ENCODE data around the gene WDR36. TPM values are rescaled to one million over a fixed set of nuclear protein-coding genes. Genes with fewer than 3 reads are reported as not detected.
A peak's percentile ranks its signal among the peaks of the same experiment; 100 is the strongest.

WDR36 gene
- polyA plus RNA-seq, 1 donor (not counting 4 experiments of a cell fraction or from before 2014, with no cell fraction given) = 37.8 TPM

GRCh38 chr5:111076091-111076490 is 16.1 kb upstream of the WDR36 start:
- Histone ChIP-seq H3K9me3 (ENCODE audit: control insufficient read depth, low read depth, low read length) (no peaks in the 10 kb centered on the region), H2AFZ (ENCODE audit: control insufficient read depth, low read length) (no peak overlapping the region), H3K27ac (ENCODE audit: control insufficient read depth, insufficient read depth, low read length) (peak overlapping the region; percentile 24), H3K36me3 (ENCODE audit: control insufficient read depth in 2 of 2, extremely low read depth in 1 of 2, insufficient read depth in 2 of 2, low read length in 2 of 2) (no peaks in the 10 kb centered on the region), H3K4me2 (ENCODE audit: control insufficient read depth, extremely low read depth, insufficient read depth, low read depth, low read length) (no peak overlapping the region), H3K9me1 (ENCODE audit: control insufficient read depth, extremely low read depth, insufficient read depth, low read length) (no peaks in the 10 kb centered on the region), H3K27me3 (ENCODE audit: control insufficient read depth, extremely low read depth, insufficient read depth, low read length) (peaks cover 10% of the 10 kb centered on the region), H4K20me1 (ENCODE audit: control insufficient read depth, extremely low read depth, insufficient read depth, low read length) (no peaks in the 10 kb centered on the region), H3K4me1 (ENCODE audit: control insufficient read depth, extremely low read depth, insufficient read depth, low read length) (peaks cover 24% of the 10 kb centered on the region), H3K9ac (ENCODE audit: control insufficient read depth, extremely low read depth, insufficient read depth, low read length) (no peak overlapping the region), H3K4me3 (ENCODE audit: control insufficient read depth in 2 of 3, extremely low read depth in 1 of 3, insufficient read depth in 2 of 3, low read depth in 1 of 3, low read length in 3 of 3) (no peak overlapping the region), H3K79me2 (ENCODE audit: control insufficient read depth, insufficient read depth, low read length) (no peaks in the 10 kb centered on the region)
- no peak for DNase-seq (ENCODE audit: low read depth, low spot score)
- FAIRE-seq = no peak
- dilution Hi-C loops (cut with MboI; ENCODE audit: extremely low pct_ligation_motif_present, low sequenced_read_pairs) = no loop called here
- TF ChIP-seq, protein P1, sequence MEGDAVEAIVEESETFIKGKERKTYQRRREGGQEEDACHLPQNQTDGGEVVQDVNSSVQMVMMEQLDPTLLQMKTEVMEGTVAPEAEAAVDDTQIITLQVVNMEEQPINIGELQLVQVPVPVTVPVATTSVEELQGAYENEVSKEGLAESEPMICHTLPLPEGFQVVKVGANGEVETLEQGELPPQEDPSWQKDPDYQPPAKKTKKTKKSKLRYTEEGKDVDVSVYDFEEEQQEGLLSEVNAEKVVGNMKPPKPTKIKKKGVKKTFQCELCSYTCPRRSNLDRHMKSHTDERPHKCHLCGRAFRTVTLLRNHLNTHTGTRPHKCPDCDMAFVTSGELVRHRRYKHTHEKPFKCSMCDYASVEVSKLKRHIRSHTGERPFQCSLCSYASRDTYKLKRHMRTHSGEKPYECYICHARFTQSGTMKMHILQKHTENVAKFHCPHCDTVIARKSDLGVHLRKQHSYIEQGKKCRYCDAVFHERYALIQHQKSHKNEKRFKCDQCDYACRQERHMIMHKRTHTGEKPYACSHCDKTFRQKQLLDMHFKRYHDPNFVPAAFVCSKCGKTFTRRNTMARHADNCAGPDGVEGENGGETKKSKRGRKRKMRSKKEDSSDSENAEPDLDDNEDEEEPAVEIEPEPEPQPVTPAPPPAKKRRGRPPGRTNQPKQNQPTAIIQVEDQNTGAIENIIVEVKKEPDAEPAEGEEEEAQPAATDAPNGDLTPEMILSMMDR (optimal IDR thresholded peaks at IDR 0.05 in 1 of 3, IDR thresholded peaks at IDR 0.05 in 1 of 3, conservative IDR thresholded peaks at IDR 0.05 in 1 of 3; ENCODE audit: extremely low read depth in 1 of 3, insufficient read depth in 2 of 3, low read length in 3 of 3) = no peak
- no peak for TF ChIP-seq EZH2 (IDR thresholded peaks at IDR 0.05; ENCODE audit: low read length)

DNA sequence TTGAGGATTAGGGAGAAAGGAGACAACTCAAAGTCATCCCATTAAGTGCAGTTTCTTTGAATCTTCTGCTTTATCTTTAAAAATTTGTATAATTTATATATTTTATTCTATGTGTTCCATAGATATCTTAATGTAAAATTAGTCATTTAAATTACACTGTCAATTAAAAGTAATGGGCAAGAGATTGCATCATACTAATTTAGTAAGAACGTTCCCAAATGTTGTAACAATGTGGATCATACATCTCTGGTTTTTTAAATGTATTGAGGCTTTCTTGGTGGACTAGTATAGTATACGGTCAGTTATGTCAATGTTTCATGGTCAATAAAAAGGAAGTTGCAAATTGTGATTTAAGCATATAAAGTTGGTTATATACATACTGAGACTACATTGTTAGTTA is 14.5 kb upstream of the WDR36 start:
- Histone ChIP-seq H3K9me1 (ENCODE audit: control insufficient read depth, extremely low read depth, insufficient read depth, low read length) (no peaks in the 10 kb centered on the region), H3K9me3 (ENCODE audit: control insufficient read depth, low read depth, low read length) (no peaks in the 10 kb centered on the region), H3K9ac (ENCODE audit: control insufficient read depth, extremely low read depth, insufficient read depth, low read length) (no peak overlapping the region), H4K20me1 (ENCODE audit: control insufficient read depth, extremely low read depth, insufficient read depth, low read length) (no peaks in the 10 kb centered on the region), H3K27me3 (ENCODE audit: control insufficient read depth, extremely low read depth, insufficient read depth, low read length) (peaks cover 5% of the 10 kb centered on the region), H3K36me3 (ENCODE audit: control insufficient read depth in 2 of 2, extremely low read depth in 1 of 2, insufficient read depth in 2 of 2, low read length in 2 of 2) (no peaks in the 10 kb centered on the region), H3K79me2 (ENCODE audit: control insufficient read depth, insufficient read depth, low read length) (no peaks in the 10 kb centered on the region), H3K4me2 (ENCODE audit: control insufficient read depth, extremely low read depth, insufficient read depth, low read depth, low read length) (no peak overlapping the region), H2AFZ (ENCODE audit: control insufficient read depth, low read length) (no peak overlapping the region), H3K4me3 (ENCODE audit: control insufficient read depth in 2 of 3, extremely low read depth in 1 of 3, insufficient read depth in 2 of 3, low read depth in 1 of 3, low read length in 3 of 3) (no peak overlapping the region), H3K27ac (ENCODE audit: control insufficient read depth, insufficient read depth, low read length) (no peak overlapping the region), H3K4me1 (ENCODE audit: control insufficient read depth, extremely low read depth, insufficient read depth, low read length) (peaks cover 24% of the 10 kb centered on the region)
- TF ChIP-seq, protein P1 (optimal IDR thresholded peaks at IDR 0.05 in 1 of 3, IDR thresholded peaks at IDR 0.05 in 1 of 3, conservative IDR thresholded peaks at IDR 0.05 in 1 of 3; ENCODE audit: extremely low read depth in 1 of 3, insufficient read depth in 2 of 3, low read length in 3 of 3) = no peak
- TF ChIP-seq EZH2 (IDR thresholded peaks at IDR 0.05; ENCODE audit: low read length) = no peak
- dilution Hi-C loops (cut with MboI; ENCODE audit: extremely low pct_ligation_motif_present, low sequenced_read_pairs) = no loop called here
- DNase-seq (ENCODE audit: low read depth, low spot score) (no peak), FAIRE-seq (no peak)

All from keratinocyte (primary cell).